NT2/D1 (cell line): ENCODE measurements around the gene KCNA4.

Experiments used
- DNase-seq: peaks from one replicate; pipeline ENCODE4 v3.0.0-alpha.2; 2011; ENCODE audit warnings: low read depth, low spot score
- H3K27me3 ChIP-seq: 2 replicates; pipeline ENCODE4 v1.6.0; 2011; ENCODE audit warnings: mild to moderate bottlenecking; ENCODE audit not compliant: insufficient read length, insufficient read depth
- H3K36me3 ChIP-seq: 2 replicates; pipeline ENCODE4 v1.6.1; 2011; ENCODE audit warnings: mild to moderate bottlenecking, low read length, mixed read lengths; ENCODE audit not compliant: insufficient read depth, insufficient read length
- H3K4me1 ChIP-seq: 2 replicates; pipeline ENCODE4 v1.5.1; 2011; ENCODE audit not compliant: insufficient read depth, insufficient read length
- H3K4me3 ChIP-seq: 2 replicates; pipeline ENCODE4 v1.5.1; 2011; ENCODE audit warnings: low read depth; ENCODE audit not compliant: insufficient read length
- H3K9ac ChIP-seq: 2 replicates; pipeline ENCODE4 v1.6.0; 2011; ENCODE audit warnings: low read depth; ENCODE audit not compliant: insufficient read length
- H3K9me3 ChIP-seq: 2 replicates; pipeline ENCODE4 v1.5.1; 2011; ENCODE audit warnings: mild to moderate bottlenecking, low read length; ENCODE audit not compliant: insufficient read depth
- SUZ12 ChIP-seq: IDR thresholded peaks from 2 replicates; pipeline ENCODE4 v1.6.1; 2011; ENCODE audit not compliant: insufficient read length, insufficient read depth; ENCODE audit errors: extremely low read depth
- YY1 ChIP-seq: IDR thresholded peaks from 2 replicates; pipeline ENCODE4 v1.6.1; 2011; ENCODE audit not compliant: insufficient read length, insufficient read depth
- ZNF274 ChIP-seq: IDR thresholded peaks from 2 replicates; pipeline ENCODE4 v1.6.1; 2011; ENCODE audit warnings: mild to moderate bottlenecking, low read depth, low read length

The KCNA4 gene

GRCh38 chr11:30015725-30016412 is 961 bp downstream of the KCNA4 start:
- Histone ChIP-seq H3K36me3 (no peaks in the 10 kb centered on the region), H3K4me1 (no peaks in the 10 kb centered on the region), H3K27me3 (peaks cover 98% of the 10 kb centered on the region), H3K4me3 (peak overlapping the region; percentile 4), H3K9ac (no peak overlapping the region), H3K9me3 (no peaks in the 10 kb centered on the region)
- no peak for DNase-seq
- TF ChIP-seq ZNF274 = no peak
- TF ChIP-seq SUZ12 = no peak
- no peak for TF ChIP-seq YY1

GRCh38 chr11:30012346-30012745 is 4.5 kb downstream of the KCNA4 start:
- no peaks in the 10 kb centered on the region for H3K36me3 ChIP-seq
- no peak for DNase-seq
- no peaks in the 10 kb centered on the region for H3K4me1 ChIP-seq
- H3K9ac ChIP-seq = no peak overlapping the region
- no peak for TF ChIP-seq YY1
- TF ChIP-seq SUZ12 = no peak
- no peak for TF ChIP-seq ZNF274
- H3K9me3 ChIP-seq = no peaks in the 10 kb centered on the region
- H3K27me3 ChIP-seq = peaks cover 65% of the 10 kb centered on the region
- no peak overlapping the region for H3K4me3 ChIP-seq

- H3K27me3 ChIP-seq = peaks cover 32% of the 10 kb centered on the region
- no peaks in the 10 kb centered on the region for H3K9me3 ChIP-seq
- no peak overlapping the region for H3K9ac ChIP-seq
- no peaks in the 10 kb centered on the region for H3K4me1 ChIP-seq
- TF ChIP-seq ZNF274 (no peak), YY1 (no peak), SUZ12 (no peak)
- DNase-seq = no peak
- no peaks in the 10 kb centered on the region for H3K36me3 ChIP-seq
- H3K4me3 ChIP-seq = no peak overlapping the region
Observed at GRCh38 chr11:30009060-30009459, 7.8 kb downstream of the KCNA4 start.

- peaks cover 10% of the 10 kb centered on the region for H3K27me3 ChIP-seq
- no peak overlapping the region for H3K9ac ChIP-seq
- H3K4me1 ChIP-seq = no peaks in the 10 kb centered on the region
- no peaks in the 10 kb centered on the region for H3K36me3 ChIP-seq
- DNase-seq = no peak
- TF ChIP-seq ZNF274 (no peak), SUZ12 (no peak), YY1 (no peak)
- H3K4me3 ChIP-seq = no peak overlapping the region
- H3K9me3 ChIP-seq = no peaks in the 10 kb centered on the region
Observed at GRCh38 chr11:30006876-30007275, 10.0 kb downstream of the KCNA4 start.

GRCh38 chr11:30002157-30002785 is 14.6 kb downstream of the KCNA4 start:
- Histone ChIP-seq H3K9ac (no peak overlapping the region), H3K9me3 (no peaks in the 10 kb centered on the region), H3K27me3 (no peaks in the 10 kb centered on the region), H3K36me3 (no peaks in the 10 kb centered on the region), H3K4me3 (no peak overlapping the region), H3K4me1 (no peaks in the 10 kb centered on the region)
- DNase-seq = no peak
- TF ChIP-seq YY1 (no peak), SUZ12 (no peak), ZNF274 (no peak)

GRCh38 chr11:30000986-30001750 is 15.7 kb downstream of the KCNA4 start:
- no peaks in the 10 kb centered on the region for H3K4me1 ChIP-seq
- TF ChIP-seq ZNF274 (no peak), YY1 (no peak), SUZ12 (no peak)
- no peak overlapping the region for H3K9ac ChIP-seq
- no peaks in the 10 kb centered on the region for H3K36me3 ChIP-seq
- no peaks in the 10 kb centered on the region for H3K9me3 ChIP-seq
- no peak overlapping the region for H3K4me3 ChIP-seq
- no peak for DNase-seq
- H3K27me3 ChIP-seq = no peaks in the 10 kb centered on the region

- Histone ChIP-seq H3K9ac (no peak overlapping the region), H3K27me3 (no peaks in the 10 kb centered on the region), H3K4me1 (no peaks in the 10 kb centered on the region), H3K4me3 (no peak overlapping the region), H3K36me3 (no peaks in the 10 kb centered on the region), H3K9me3 (peaks cover 4% of the 10 kb centered on the region; the same call in 1 of the 2 replicates)
- DNase-seq = no peak
- TF ChIP-seq ZNF274 = no peak
- TF ChIP-seq SUZ12 = no peak
- TF ChIP-seq YY1 = no peak
Observed at GRCh38 chr11:29996016-29996415, 20.8 kb downstream of the KCNA4 start.
